Calu3 (cell line): ENCODE results near the gene OVCH2. TPM values are rescaled to one million over a fixed set of nuclear protein-coding genes. Genes with fewer than 3 reads are reported as not detected.

Source experiments
- BruUV-seq: library from RNA; stranded (reverse); fragments of 400-500 nt; replicated peaks from 2 replicates; lab custom pipeline; 2021; lab: Mats Ljungman, UMichigan
- CTCF ChIA-PET: fragments of 300-600 bp; sonication (Branson Sonifier 250); formaldehyde crosslinking; loops from one replicate; lab custom pipeline; 2022; ENCODE audit warnings: antibody characterized with exemption; lab: Charles Lee
- DNase-seq: peaks from one replicate; pipeline ENCODE4 v3.0.0; 2022
- H3K27ac Mint-ChIP-seq: one replicate; pipeline ENCODE4 v1.8.0; 2022; ENCODE audit warnings: mixed read lengths; ENCODE audit not compliant: unreplicated experiment
- H3K27me3 Mint-ChIP-seq: one replicate; pipeline ENCODE4 v1.8.0; 2022; ENCODE audit warnings: mixed read lengths; ENCODE audit not compliant: unreplicated experiment
- H3K36me3 Mint-ChIP-seq: one replicate; pipeline ENCODE4 v1.8.0; 2022; ENCODE audit warnings: mild to moderate bottlenecking, moderate library complexity, mixed read lengths; ENCODE audit not compliant: insufficient read depth, unreplicated experiment
- H3K4me1 Mint-ChIP-seq: one replicate; pipeline ENCODE4 v1.8.0; 2022; ENCODE audit warnings: mild to moderate bottlenecking, low read depth, mixed read lengths; ENCODE audit not compliant: unreplicated experiment
- H3K4me3 Mint-ChIP-seq: one replicate; pipeline ENCODE4 v1.8.0; 2022; ENCODE audit warnings: mild to moderate bottlenecking, low read depth, moderate library complexity, mixed read lengths; ENCODE audit not compliant: unreplicated experiment
- H3K9me3 Mint-ChIP-seq: one replicate; pipeline ENCODE4 v1.8.0; 2022; ENCODE audit warnings: low read depth, mixed read lengths; ENCODE audit not compliant: unreplicated experiment
- intact Hi-C: fragments of 100-400 bp; cut with micrococcal nuclease; formaldehyde crosslinking; loops from one replicate; pipeline ENCODE4 v1.10.0; 2022; ENCODE audit not compliant: unreplicated experiment
- total RNA-seq: library from RNA; stranded (reverse); gene quantifications from 2 replicates; pipeline ENCODE4 v1.2.3, GENCODE V29; 2022
- TF ChIP-seq, protein P1 (sequence below): fragments of 200-600 bp; IDR thresholded peaks from one replicate; pipeline ENCODE4 v1.8.0; 2022; ENCODE audit warnings: antibody characterized with exemption; ENCODE audit not compliant: unreplicated experiment

The OVCH2 gene
- total RNA-seq, 1 experiment from 2014 or later, result not detected

DNA sequence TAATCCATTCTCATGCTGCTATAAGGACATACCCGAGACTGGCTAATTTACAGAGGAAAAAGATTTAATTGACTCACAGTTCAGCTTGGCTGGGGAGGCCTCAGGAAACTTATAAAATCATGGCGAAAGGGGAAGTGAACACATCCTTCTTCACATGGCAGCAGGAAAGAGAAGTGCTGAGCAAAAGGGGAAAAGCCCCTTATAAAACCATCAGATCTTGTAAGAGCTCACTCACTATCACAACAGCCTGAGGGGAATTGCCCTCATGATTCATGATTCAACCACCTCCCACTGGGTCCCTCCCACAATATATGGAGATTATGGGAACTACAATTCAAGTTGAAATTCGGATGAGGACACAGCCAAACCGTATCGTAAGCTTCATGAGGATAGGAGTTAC lies 29.2 kb downstream of the OVCH2 start:
- DNase-seq, result no peak
- intact Hi-C loops, result loop anchor here (10.0 kb wide), 1 partner anchor 418 kb away; no protein-coding TSS in a partner anchor
- H3K27me3 Mint-ChIP-seq, result peaks cover 21% of the 10 kb centered on the region
- H3K4me1 Mint-ChIP-seq, result peaks cover 38% of the 10 kb centered on the region
- peaks cover 22% of the 10 kb centered on the region for H3K36me3 Mint-ChIP-seq
- no peak overlapping the region for H3K27ac Mint-ChIP-seq
- no peak overlapping the region for H3K4me3 Mint-ChIP-seq
- BruUV-seq, result no TSS peak
- TF ChIP-seq, protein P1, sequence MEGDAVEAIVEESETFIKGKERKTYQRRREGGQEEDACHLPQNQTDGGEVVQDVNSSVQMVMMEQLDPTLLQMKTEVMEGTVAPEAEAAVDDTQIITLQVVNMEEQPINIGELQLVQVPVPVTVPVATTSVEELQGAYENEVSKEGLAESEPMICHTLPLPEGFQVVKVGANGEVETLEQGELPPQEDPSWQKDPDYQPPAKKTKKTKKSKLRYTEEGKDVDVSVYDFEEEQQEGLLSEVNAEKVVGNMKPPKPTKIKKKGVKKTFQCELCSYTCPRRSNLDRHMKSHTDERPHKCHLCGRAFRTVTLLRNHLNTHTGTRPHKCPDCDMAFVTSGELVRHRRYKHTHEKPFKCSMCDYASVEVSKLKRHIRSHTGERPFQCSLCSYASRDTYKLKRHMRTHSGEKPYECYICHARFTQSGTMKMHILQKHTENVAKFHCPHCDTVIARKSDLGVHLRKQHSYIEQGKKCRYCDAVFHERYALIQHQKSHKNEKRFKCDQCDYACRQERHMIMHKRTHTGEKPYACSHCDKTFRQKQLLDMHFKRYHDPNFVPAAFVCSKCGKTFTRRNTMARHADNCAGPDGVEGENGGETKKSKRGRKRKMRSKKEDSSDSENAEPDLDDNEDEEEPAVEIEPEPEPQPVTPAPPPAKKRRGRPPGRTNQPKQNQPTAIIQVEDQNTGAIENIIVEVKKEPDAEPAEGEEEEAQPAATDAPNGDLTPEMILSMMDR, result no peak
- CTCF ChIA-PET, result no interaction called here
- no peaks in the 10 kb centered on the region for H3K9me3 Mint-ChIP-seq

DNA sequence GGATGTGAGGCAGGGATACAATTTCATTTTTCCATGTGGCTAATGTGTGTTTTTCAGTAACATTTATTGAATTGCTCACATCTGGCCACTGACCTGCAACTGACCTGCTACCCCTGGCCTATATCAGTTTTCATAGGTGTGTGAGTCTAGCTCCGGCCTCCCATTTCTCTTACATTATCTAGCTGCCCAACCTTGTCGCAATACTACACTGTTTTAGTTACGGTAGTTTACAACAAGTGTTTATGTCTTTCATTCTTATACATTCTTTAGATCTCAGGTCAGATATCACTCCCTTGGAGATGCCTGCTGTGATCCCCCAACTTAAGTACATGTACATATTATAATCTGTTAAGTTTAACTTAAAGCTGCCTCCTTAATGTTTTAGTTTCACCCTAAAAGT lies 30.6 kb downstream of the OVCH2 start:
- CTCF ChIA-PET, result no interaction called here
- TF ChIP-seq, protein P1, result no peak
- no peak overlapping the region for H3K27ac Mint-ChIP-seq
- H3K27me3 Mint-ChIP-seq, result peaks cover 12% of the 10 kb centered on the region
- no TSS peak for BruUV-seq
- no peaks in the 10 kb centered on the region for H3K9me3 Mint-ChIP-seq
- no peak overlapping the region for H3K4me3 Mint-ChIP-seq
- DNase-seq, result no peak
- peaks cover 52% of the 10 kb centered on the region for H3K4me1 Mint-ChIP-seq
- peaks cover 26% of the 10 kb centered on the region for H3K36me3 Mint-ChIP-seq
- intact Hi-C loops, result loop anchor here (10.0 kb wide), 1 partner anchor 419 kb away; no protein-coding TSS in a partner anchor

DNA sequence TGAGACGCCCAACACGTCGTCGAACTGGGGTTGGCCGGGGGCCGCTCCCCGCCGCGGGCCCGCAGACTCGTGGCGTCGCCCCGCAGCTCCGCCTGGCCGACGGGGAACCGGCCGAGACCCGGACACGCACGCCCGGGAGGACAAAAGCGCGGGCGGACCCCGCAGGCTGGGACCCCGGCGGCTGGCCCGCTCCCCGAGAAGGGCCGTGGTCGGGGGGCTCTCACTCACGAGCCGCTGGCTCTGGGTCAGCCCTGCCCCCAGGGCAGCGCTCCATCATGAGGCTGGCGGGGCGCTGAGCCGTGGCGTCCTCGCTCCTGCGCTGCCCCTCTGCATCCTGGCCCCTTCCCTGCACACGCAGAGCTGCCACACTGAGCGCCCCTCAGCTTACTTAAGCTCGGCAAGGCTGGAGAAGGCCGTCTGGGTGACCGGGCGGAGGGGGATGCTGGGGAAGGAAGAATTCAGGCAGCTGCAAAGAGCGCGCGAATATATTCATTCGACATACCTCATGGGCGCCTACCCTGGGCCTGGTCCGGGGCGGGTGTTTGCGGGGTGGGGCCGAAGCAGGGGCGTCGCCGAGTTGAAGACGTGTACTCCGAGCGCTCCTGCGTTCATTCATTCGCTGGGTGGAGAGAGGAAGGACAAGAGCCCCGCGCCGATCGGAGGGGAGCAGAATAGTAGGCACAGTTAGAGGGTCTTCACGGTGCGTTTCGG lies 32.4 kb downstream of the OVCH2 start:
- TF ChIP-seq, protein P1, result no peak
- intact Hi-C loops, result loop anchor here (10.0 kb wide), 1 partner anchor 421 kb away; no protein-coding TSS in a partner anchor
- peaks cover 63% of the 10 kb centered on the region for H3K4me1 Mint-ChIP-seq
- no peaks in the 10 kb centered on the region for H3K27me3 Mint-ChIP-seq
- DNase-seq, result peak; percentile 49
- H3K36me3 Mint-ChIP-seq, result peaks cover 26% of the 10 kb centered on the region
- H3K27ac Mint-ChIP-seq, result peak overlapping the region; percentile 71
- H3K9me3 Mint-ChIP-seq, result no peaks in the 10 kb centered on the region
- H3K4me3 Mint-ChIP-seq, result peak overlapping the region; percentile 81
- no TSS peak for BruUV-seq
- CTCF ChIA-PET, result interaction anchor here (0.7 to 1.8 kb wide), 3 partner anchors 10 to 102 kb away, joined by 3 to 9 read pairs (median 8); no protein-coding TSS in a partner anchor

DNA sequence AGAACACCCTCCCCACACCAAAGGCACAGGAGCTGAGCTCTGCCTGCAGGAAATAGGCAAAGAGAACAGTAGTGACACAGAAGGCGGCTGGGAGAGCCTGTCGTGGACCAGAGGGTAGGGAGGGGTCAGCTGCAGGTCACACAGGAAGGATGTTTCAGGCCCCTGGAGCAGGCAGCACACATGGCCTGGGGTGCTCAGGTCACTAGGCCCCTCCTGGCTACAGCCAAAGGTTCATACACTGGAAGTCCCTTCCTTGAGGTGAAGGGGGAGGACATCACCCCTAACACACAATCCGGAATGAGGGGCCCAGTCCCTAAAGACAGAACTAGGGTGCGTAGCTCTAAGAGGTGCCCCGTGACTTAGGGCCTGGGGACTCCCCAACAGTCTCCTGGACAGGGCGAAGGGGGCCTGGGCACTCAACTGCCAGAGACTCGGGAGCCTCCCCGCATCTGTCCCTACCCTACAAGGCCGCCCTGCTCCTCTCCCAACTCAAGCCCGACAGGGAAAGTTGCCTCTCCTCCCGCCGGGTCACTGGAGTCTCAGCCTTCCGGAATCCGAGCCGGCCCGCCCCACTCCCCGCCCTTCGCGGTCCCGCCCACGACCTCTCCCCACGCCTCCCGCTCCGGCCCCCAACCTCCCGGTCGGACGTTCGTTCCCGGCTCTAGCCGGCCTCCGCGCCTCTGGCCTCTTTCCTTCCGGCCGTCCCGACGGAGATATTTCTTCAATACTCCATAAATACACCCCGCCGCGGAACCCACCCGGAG lies 33.1 kb downstream of the OVCH2 start, which contains the start of gene CYB5R2:
Gene CYB5R2 (minus strand): TSS at position 541 of the 764 bp plus-strand sequence. CDS start 675 bp downstream, outside the sequence.
- peaks cover 68% of the 10 kb centered on the region for H3K4me1 Mint-ChIP-seq
- TF ChIP-seq, protein P1, result no peak
- no peaks in the 10 kb centered on the region for H3K27me3 Mint-ChIP-seq
- H3K4me3 Mint-ChIP-seq, result peak within 1 kb of the TSS; percentile 81
- H3K9me3 Mint-ChIP-seq, result no peaks in the 10 kb centered on the region
- intact Hi-C loops, result loop anchor here (10.0 kb wide), 1 partner anchor 422 kb away; no protein-coding TSS in a partner anchor
- BruUV-seq, result TSS peak; percentile 36
- CTCF ChIA-PET, result interaction anchor here (0.8 to 1.8 kb wide), 3 partner anchors 16 to 101 kb away, joined by 3 to 9 read pairs (median 3); no protein-coding TSS in a partner anchor
- DNase-seq, result peak; percentile 77
- H3K36me3 Mint-ChIP-seq, result peaks cover 26% of the 10 kb centered on the region
- peak within 1 kb of the TSS; percentile 71 for H3K27ac Mint-ChIP-seq
